GM13976 (cell line): ENCODE data around the gene SPINDOC.

ENCODE experiments used
- DNase-seq: peaks from one replicate; pipeline ENCODE4 v3.0.0; 2012; ENCODE audit warnings: low spot score
- in situ Hi-C: fragments of 300-500 bp; cut with MboI; formaldehyde crosslinking; loops from one replicate; pipeline ENCODE4 v1.12.0; 2022; ENCODE audit warnings: low sequenced_read_pairs, mixed read lengths, inconsistent platforms; ENCODE audit not compliant: unreplicated experiment
- TF ChIP-seq, protein P1 (sequence below): IDR thresholded peaks from 2 replicates; pipeline ENCODE4 v1.5.1; 2012; ENCODE audit warnings: borderline replicate concordance, mild to moderate bottlenecking; ENCODE audit not compliant: insufficient read depth; ENCODE audit errors: extremely low read depth, missing control alignments, control extremely low read depth

The SPINDOC gene

DNA sequence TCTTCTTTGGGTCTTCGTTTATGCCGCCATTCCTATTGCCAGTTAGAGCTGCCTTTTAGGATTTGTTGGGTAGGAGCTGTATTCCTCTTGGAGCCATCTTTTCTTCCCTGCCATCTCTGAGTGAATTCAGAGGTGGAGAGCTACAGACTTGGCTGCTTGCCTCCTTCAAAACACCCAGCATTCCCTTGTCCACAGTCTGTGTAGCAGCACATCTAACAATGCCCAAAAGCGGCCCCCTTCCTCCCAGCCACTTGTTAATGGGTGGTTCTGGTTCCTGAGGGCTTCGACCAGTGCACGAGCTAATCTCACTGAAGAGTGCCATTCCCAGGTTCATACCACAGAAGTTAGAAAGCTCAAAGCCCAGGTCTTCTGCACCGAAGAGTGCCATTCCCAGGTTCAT lies 63.4 kb downstream of the SPINDOC start:
- in situ Hi-C loops = no loop called here
- TF ChIP-seq, protein P1, sequence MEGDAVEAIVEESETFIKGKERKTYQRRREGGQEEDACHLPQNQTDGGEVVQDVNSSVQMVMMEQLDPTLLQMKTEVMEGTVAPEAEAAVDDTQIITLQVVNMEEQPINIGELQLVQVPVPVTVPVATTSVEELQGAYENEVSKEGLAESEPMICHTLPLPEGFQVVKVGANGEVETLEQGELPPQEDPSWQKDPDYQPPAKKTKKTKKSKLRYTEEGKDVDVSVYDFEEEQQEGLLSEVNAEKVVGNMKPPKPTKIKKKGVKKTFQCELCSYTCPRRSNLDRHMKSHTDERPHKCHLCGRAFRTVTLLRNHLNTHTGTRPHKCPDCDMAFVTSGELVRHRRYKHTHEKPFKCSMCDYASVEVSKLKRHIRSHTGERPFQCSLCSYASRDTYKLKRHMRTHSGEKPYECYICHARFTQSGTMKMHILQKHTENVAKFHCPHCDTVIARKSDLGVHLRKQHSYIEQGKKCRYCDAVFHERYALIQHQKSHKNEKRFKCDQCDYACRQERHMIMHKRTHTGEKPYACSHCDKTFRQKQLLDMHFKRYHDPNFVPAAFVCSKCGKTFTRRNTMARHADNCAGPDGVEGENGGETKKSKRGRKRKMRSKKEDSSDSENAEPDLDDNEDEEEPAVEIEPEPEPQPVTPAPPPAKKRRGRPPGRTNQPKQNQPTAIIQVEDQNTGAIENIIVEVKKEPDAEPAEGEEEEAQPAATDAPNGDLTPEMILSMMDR = no peak
- no peak for DNase-seq
